ENCODE data around the gene ZNF750. TPM values are rescaled to one million over a fixed set of nuclear protein-coding genes. Genes with fewer than 3 reads are reported as not detected.

The ZNF750 gene
- total and polyA plus RNA-seq, 2 experiments from 2014 or later, result 0.13 to 0.17 TPM

DNA sequence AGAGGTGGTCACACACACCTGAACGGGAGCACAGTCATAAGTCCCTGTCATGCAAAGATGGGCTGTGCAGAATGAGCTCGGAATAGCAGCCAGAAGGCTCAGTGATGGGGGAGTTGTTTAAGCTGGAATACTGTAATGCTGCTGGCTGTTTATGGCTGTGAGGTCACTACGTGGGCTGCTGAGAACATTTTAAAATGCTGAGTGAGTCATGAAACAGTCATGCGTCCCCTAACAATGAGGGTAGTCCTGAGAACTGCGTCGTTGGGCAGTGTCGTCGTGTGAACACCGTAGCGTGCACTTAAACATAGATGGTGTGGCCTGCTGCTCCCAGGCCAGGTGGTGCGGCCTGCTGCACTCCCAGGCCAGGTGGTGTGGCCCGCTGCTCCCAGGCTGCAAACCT, 48.3 kb downstream of the ZNF750 start:
- peaks cover 77% of the 10 kb centered on the region for H3K79me2 ChIP-seq (replicated peaks; ENCODE audit: insufficient read depth)
- ATAC-seq, result no peak

DNA sequence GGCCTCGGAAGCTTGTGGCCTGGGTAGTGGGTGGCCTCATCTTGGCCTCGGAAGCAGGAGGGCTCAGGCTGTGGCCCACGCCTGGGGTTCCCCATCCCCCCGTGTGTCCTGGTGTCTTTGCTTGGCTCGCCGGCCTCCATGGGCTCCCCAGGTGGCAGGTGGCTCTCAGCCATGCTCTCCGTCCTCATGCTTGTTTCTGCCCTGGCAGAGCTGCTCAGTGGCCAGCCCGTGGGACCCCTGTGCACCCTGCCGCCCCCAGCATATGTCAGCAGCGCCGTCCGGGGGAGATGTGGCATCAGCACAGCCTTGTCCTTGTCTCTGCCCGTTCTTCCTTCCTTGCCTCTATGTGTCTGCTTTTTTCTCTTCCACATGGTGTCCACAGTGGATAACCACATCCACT, 49.4 kb downstream of the ZNF750 start:
- ATAC-seq (no peak), DNase-seq (ENCODE audit: low spot score) (no peak)
- no peak overlapping the region for H3K27ac ChIP-seq (ENCODE audit: low read depth)
- H4K20me1 ChIP-seq (replicated peaks; ENCODE audit: insufficient read depth), result peaks cover 14% of the 10 kb centered on the region
- peaks cover 79% of the 10 kb centered on the region for H3K79me2 ChIP-seq (replicated peaks; ENCODE audit: insufficient read depth)
- H2AFZ ChIP-seq, result no peak overlapping the region
- H3F3A ChIP-seq (replicated peaks; ENCODE audit: low read depth), result no peaks in the 10 kb centered on the region
- no peaks in the 10 kb centered on the region for H3K27me3 ChIP-seq (ENCODE audit: insufficient read depth)
- Mint-ChIP-seq H3K27ac (no peak overlapping the region), H3K4me3 (no peak overlapping the region), H3K27me3 (ENCODE audit: insufficient read depth, low read depth, poor library complexity) (peaks cover 8% of the 10 kb centered on the region), H3K9me3 (no peaks in the 10 kb centered on the region; the same call in 1 of the 3 replicates), H3K36me3 (ENCODE audit: low read depth) (peaks cover 29% of the 10 kb centered on the region), H3K4me1 (peaks cover 3% of the 10 kb centered on the region; the same call in 2 of the 3 replicates)
- H3K9me2 ChIP-seq (ENCODE audit: insufficient read depth), result no peaks in the 10 kb centered on the region
- H3K4me3 ChIP-seq, result no peak overlapping the region
- no peaks in the 10 kb centered on the region for H3K4me1 ChIP-seq (ENCODE audit: insufficient read depth)
- H3K36me3 ChIP-seq (ENCODE audit: insufficient read depth), result no peaks in the 10 kb centered on the region
- no peak overlapping the region for H3K4me2 ChIP-seq
- no peak for TF ChIP-seq EZH2 (IDR thresholded peaks at IDR 0.05; ENCODE audit: low read depth, unreplicated experiment)
- no peak for TF ChIP-seq STAT1 (IDR thresholded peaks at IDR 0.05; ENCODE audit: unreplicated experiment)
- TF ChIP-seq, protein P1, sequence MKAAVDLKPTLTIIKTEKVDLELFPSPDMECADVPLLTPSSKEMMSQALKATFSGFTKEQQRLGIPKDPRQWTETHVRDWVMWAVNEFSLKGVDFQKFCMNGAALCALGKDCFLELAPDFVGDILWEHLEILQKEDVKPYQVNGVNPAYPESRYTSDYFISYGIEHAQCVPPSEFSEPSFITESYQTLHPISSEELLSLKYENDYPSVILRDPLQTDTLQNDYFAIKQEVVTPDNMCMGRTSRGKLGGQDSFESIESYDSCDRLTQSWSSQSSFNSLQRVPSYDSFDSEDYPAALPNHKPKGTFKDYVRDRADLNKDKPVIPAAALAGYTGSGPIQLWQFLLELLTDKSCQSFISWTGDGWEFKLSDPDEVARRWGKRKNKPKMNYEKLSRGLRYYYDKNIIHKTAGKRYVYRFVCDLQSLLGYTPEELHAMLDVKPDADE (IDR thresholded peaks at IDR 0.05), result no peak
- TF ChIP-seq EZH2phosphoT487 (IDR thresholded peaks at IDR 0.05; ENCODE audit: unreplicated experiment), result no peak
- TF ChIP-seq, protein P2, sequence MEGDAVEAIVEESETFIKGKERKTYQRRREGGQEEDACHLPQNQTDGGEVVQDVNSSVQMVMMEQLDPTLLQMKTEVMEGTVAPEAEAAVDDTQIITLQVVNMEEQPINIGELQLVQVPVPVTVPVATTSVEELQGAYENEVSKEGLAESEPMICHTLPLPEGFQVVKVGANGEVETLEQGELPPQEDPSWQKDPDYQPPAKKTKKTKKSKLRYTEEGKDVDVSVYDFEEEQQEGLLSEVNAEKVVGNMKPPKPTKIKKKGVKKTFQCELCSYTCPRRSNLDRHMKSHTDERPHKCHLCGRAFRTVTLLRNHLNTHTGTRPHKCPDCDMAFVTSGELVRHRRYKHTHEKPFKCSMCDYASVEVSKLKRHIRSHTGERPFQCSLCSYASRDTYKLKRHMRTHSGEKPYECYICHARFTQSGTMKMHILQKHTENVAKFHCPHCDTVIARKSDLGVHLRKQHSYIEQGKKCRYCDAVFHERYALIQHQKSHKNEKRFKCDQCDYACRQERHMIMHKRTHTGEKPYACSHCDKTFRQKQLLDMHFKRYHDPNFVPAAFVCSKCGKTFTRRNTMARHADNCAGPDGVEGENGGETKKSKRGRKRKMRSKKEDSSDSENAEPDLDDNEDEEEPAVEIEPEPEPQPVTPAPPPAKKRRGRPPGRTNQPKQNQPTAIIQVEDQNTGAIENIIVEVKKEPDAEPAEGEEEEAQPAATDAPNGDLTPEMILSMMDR (conservative IDR thresholded peaks at IDR 0.05; ENCODE audit: low read depth in 2 of 2), result no peak
- TF ChIP-seq JUNB (IDR thresholded peaks at IDR 0.05; ENCODE audit: unreplicated experiment), result no peak
- no peak for TF ChIP-seq POLR2AphosphoS5 (IDR thresholded peaks at IDR 0.05; ENCODE audit: low read depth)
- TF ChIP-seq NANOG (IDR thresholded peaks at IDR 0.05; ENCODE audit: borderline replicate concordance), result no peak
- TF ChIP-seq CREB1 (CRISPR knock-in tag; IDR thresholded peaks at IDR 0.05; ENCODE audit: low read depth), result no peak
- TF ChIP-seq ZNF331 (CRISPR knock-in tag; IDR thresholded peaks at IDR 0.05; ENCODE audit: low read depth), result no peak

More for the DNA sequence above, 48.3 kb downstream of the ZNF750 start:
- Histone ChIP-seq H3K36me3 (ENCODE audit: insufficient read depth) (no peaks in the 10 kb centered on the region), H3K4me1 (ENCODE audit: insufficient read depth) (no peaks in the 10 kb centered on the region), H3K27ac (ENCODE audit: low read depth) (no peak overlapping the region), H2AFZ (no peak overlapping the region), H3K4me3 (no peak overlapping the region), H3F3A (replicated peaks; ENCODE audit: low read depth) (no peaks in the 10 kb centered on the region), H3K4me2 (no peak overlapping the region), H3K9me2 (ENCODE audit: insufficient read depth) (no peaks in the 10 kb centered on the region), H4K20me1 (replicated peaks; ENCODE audit: insufficient read depth) (peaks cover 14% of the 10 kb centered on the region), H3K27me3 (ENCODE audit: insufficient read depth) (no peaks in the 10 kb centered on the region)
- Mint-ChIP-seq H3K27ac (peak overlapping the region; percentile 12; the same call in 1 of the 2 replicates), H3K9me3 (no peaks in the 10 kb centered on the region; the same call in 1 of the 3 replicates), H3K27me3 (ENCODE audit: insufficient read depth, low read depth, poor library complexity) (peaks cover 8% of the 10 kb centered on the region), H3K4me3 (no peak overlapping the region), H3K36me3 (ENCODE audit: low read depth) (peaks cover 27% of the 10 kb centered on the region), H3K4me1 (peaks cover 3% of the 10 kb centered on the region; the same call in 2 of the 3 replicates)
- TF ChIP-seq NANOG (IDR thresholded peaks at IDR 0.05; ENCODE audit: borderline replicate concordance) (no peak), STAT1 (IDR thresholded peaks at IDR 0.05; ENCODE audit: unreplicated experiment) (no peak), EZH2 (IDR thresholded peaks at IDR 0.05; ENCODE audit: low read depth, unreplicated experiment) (no peak), JUNB (IDR thresholded peaks at IDR 0.05; ENCODE audit: unreplicated experiment) (no peak), EZH2phosphoT487 (IDR thresholded peaks at IDR 0.05; ENCODE audit: unreplicated experiment) (no peak)
- TF ChIP-seq, protein P1 (IDR thresholded peaks at IDR 0.05), result no peak
- TF ChIP-seq, protein P3, sequence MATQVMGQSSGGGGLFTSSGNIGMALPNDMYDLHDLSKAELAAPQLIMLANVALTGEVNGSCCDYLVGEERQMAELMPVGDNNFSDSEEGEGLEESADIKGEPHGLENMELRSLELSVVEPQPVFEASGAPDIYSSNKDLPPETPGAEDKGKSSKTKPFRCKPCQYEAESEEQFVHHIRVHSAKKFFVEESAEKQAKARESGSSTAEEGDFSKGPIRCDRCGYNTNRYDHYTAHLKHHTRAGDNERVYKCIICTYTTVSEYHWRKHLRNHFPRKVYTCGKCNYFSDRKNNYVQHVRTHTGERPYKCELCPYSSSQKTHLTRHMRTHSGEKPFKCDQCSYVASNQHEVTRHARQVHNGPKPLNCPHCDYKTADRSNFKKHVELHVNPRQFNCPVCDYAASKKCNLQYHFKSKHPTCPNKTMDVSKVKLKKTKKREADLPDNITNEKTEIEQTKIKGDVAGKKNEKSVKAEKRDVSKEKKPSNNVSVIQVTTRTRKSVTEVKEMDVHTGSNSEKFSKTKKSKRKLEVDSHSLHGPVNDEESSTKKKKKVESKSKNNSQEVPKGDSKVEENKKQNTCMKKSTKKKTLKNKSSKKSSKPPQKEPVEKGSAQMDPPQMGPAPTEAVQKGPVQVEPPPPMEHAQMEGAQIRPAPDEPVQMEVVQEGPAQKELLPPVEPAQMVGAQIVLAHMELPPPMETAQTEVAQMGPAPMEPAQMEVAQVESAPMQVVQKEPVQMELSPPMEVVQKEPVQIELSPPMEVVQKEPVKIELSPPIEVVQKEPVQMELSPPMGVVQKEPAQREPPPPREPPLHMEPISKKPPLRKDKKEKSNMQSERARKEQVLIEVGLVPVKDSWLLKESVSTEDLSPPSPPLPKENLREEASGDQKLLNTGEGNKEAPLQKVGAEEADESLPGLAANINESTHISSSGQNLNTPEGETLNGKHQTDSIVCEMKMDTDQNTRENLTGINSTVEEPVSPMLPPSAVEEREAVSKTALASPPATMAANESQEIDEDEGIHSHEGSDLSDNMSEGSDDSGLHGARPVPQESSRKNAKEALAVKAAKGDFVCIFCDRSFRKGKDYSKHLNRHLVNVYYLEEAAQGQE (IDR thresholded peaks at IDR 0.05; ENCODE audit: unreplicated experiment), result no peak
- DNase-seq (ENCODE audit: low spot score), result no peak

All from GM23338 (cell line).